SJCRH30 (cell line): ENCODE data around the gene TRPT1. TPM values are rescaled to one million over a fixed set of nuclear protein-coding genes. Genes with fewer than 3 reads are reported as not detected.

Source experiments
- DNase-seq, 2 experiments: peaks; one replicate each; pipeline ENCODE4 v3.0.0-alpha.2; 2015 to 2020
- H3K27ac ChIP-seq: fragments of 250-450 bp; sonication (Bioruptor Pico); 2 replicates; pipeline ENCODE4 v1.5.1; 2020; ENCODE audit warnings: mild to moderate bottlenecking, moderate library complexity
- H3K27me3 ChIP-seq: fragments of 250-450 bp; sonication (Bioruptor Pico); 2 replicates; pipeline ENCODE4 v1.5.1; 2020; ENCODE audit warnings: mild to moderate bottlenecking, moderate library complexity
- H3K36me3 ChIP-seq: fragments of 250-450 bp; sonication (Bioruptor Pico); 2 replicates; pipeline ENCODE4 v1.5.1; 2020; ENCODE audit warnings: mild to moderate bottlenecking, moderate library complexity
- H3K4me1 ChIP-seq: fragments of 250-450 bp; sonication (Bioruptor Pico); 2 replicates; pipeline ENCODE4 v1.5.1; 2020; ENCODE audit warnings: mild to moderate bottlenecking, moderate library complexity
- H3K4me3 ChIP-seq: fragments of 250-450 bp; sonication (Bioruptor Pico); 2 replicates; pipeline ENCODE4 v1.5.1; 2020; ENCODE audit warnings: mild to moderate bottlenecking, moderate library complexity
- H3K9me3 ChIP-seq: fragments of 250-450 bp; sonication (Bioruptor Pico); replicated peaks from 2 replicates; pipeline ENCODE4 v1.5.1; 2020; ENCODE audit warnings: mild to moderate bottlenecking, moderate library complexity
- total RNA-seq: library from RNA; depleted of rRNA; stranded (reverse); fragments of >200 nt; shearing (Covaris generic); gene quantifications from 2 replicates; pipeline ENCODE4 v1.2.3, GENCODE V29; 2014

Gene TRPT1
- total RNA-seq, 1 experiment from 2014 or later: 24.9 TPM

- no peaks in the 10 kb centered on the region for H3K27me3 ChIP-seq
- H3K4me1 ChIP-seq: no peaks in the 10 kb centered on the region; the same call in 1 of the 2 replicates
- DNase-seq: no peak
- H3K36me3 ChIP-seq: peaks cover 2% of the 10 kb centered on the region; the same call in 1 of the 2 replicates
- no peaks in the 10 kb centered on the region for H3K9me3 ChIP-seq
- H3K27ac ChIP-seq: no peak overlapping the region
- no peak overlapping the region for H3K4me3 ChIP-seq
Measured at GRCh38 chr11:64232967-64233315, 7.0 kb upstream of the TRPT1 start.

GRCh38 chr11:64232182-64232966, 6.4 kb upstream of the TRPT1 start:
- Histone ChIP-seq H3K27me3 (no peaks in the 10 kb centered on the region), H3K9me3 (no peaks in the 10 kb centered on the region), H3K36me3 (peaks cover 2% of the 10 kb centered on the region; the same call in 1 of the 2 replicates), H3K4me3 (no peak overlapping the region), H3K27ac (no peak overlapping the region), H3K4me1 (no peaks in the 10 kb centered on the region; the same call in 1 of the 2 replicates)
- no peak for DNase-seq

- DNase-seq: no peak
- Histone ChIP-seq H3K36me3 (peaks cover 2% of the 10 kb centered on the region; the same call in 1 of the 2 replicates), H3K4me3 (no peak overlapping the region), H3K9me3 (no peaks in the 10 kb centered on the region), H3K4me1 (no peaks in the 10 kb centered on the region; the same call in 1 of the 2 replicates), H3K27ac (no peak overlapping the region), H3K27me3 (no peaks in the 10 kb centered on the region)
Measured at GRCh38 chr11:64231546-64231945, 5.6 kb upstream of the TRPT1 start.

GRCh38 chr11:64230985-64231365, 5.0 kb upstream of the TRPT1 start:
- no peak overlapping the region for H3K4me3 ChIP-seq
- H3K9me3 ChIP-seq: no peaks in the 10 kb centered on the region
- H3K36me3 ChIP-seq: no peaks in the 10 kb centered on the region
- no peaks in the 10 kb centered on the region; the same call in 1 of the 2 replicates for H3K4me1 ChIP-seq
- no peak for DNase-seq
- no peaks in the 10 kb centered on the region for H3K27me3 ChIP-seq
- H3K27ac ChIP-seq: no peak overlapping the region

GRCh38 chr11:64230171-64230984, 4.4 kb upstream of the TRPT1 start, which contains the start of gene DNAJC4:
DNAJC4 (plus strand) TSS chr11:64230548; CDS start chr11:64230855, 307 bp downstream.
- H3K27me3 ChIP-seq: no peaks in the 10 kb centered on the region
- H3K27ac ChIP-seq: no peak within 1 kb of the TSS
- no peak for DNase-seq
- H3K9me3 ChIP-seq: no peaks in the 10 kb centered on the region
- no peak within 1 kb of the TSS for H3K4me3 ChIP-seq
- H3K4me1 ChIP-seq: no peaks in the 10 kb centered on the region; the same call in 1 of the 2 replicates
- H3K36me3 ChIP-seq: no peaks in the 10 kb centered on the region

GRCh38 chr11:64229744-64230170, 3.8 kb upstream of the TRPT1 start:
- DNase-seq: no peak
- Histone ChIP-seq H3K4me1 (peaks cover 2% of the 10 kb centered on the region), H3K27ac (no peak overlapping the region), H3K27me3 (no peaks in the 10 kb centered on the region), H3K9me3 (no peaks in the 10 kb centered on the region), H3K4me3 (no peak overlapping the region), H3K36me3 (no peaks in the 10 kb centered on the region)

- no peak for DNase-seq
- Histone ChIP-seq H3K4me1 (peaks cover 4% of the 10 kb centered on the region), H3K36me3 (no peaks in the 10 kb centered on the region), H3K4me3 (no peak overlapping the region), H3K27ac (no peak overlapping the region), H3K27me3 (no peaks in the 10 kb centered on the region), H3K9me3 (no peaks in the 10 kb centered on the region)
Measured at GRCh38 chr11:64229090-64229743, 3.2 kb upstream of the TRPT1 start.

GRCh38 chr11:64227405-64227956, 1.5 kb upstream of the TRPT1 start:
- H3K36me3 ChIP-seq: no peaks in the 10 kb centered on the region; the same call in 1 of the 2 replicates
- peak overlapping the region; percentile 69 for H3K4me3 ChIP-seq
- H3K9me3 ChIP-seq: no peaks in the 10 kb centered on the region
- no peak overlapping the region; the same call in 1 of the 2 replicates for H3K27ac ChIP-seq
- peaks cover 6% of the 10 kb centered on the region for H3K4me1 ChIP-seq
- no peaks in the 10 kb centered on the region for H3K27me3 ChIP-seq
- no peak for DNase-seq

GRCh38 chr11:64226507-64227051, 593 bp upstream of the TRPT1 start:
- H3K27me3 ChIP-seq: no peaks in the 10 kb centered on the region
- H3K9me3 ChIP-seq: no peaks in the 10 kb centered on the region
- no peaks in the 10 kb centered on the region; the same call in 1 of the 2 replicates for H3K36me3 ChIP-seq
- H3K27ac ChIP-seq: peak overlapping the region; percentile 80
- peak overlapping the region; percentile 69 for H3K4me3 ChIP-seq
- DNase-seq: peak; percentile 67 to 69
- peaks cover 6% of the 10 kb centered on the region for H3K4me1 ChIP-seq

GRCh38 chr11:64224891-64225607, 937 bp downstream of the TRPT1 start:
- no peak for DNase-seq
- Histone ChIP-seq H3K4me1 (peaks cover 6% of the 10 kb centered on the region), H3K27ac (peak overlapping the region; percentile 80), H3K27me3 (no peaks in the 10 kb centered on the region), H3K36me3 (no peaks in the 10 kb centered on the region; the same call in 1 of the 2 replicates), H3K4me3 (peak overlapping the region; percentile 69), H3K9me3 (no peaks in the 10 kb centered on the region)

GRCh38 chr11:64224151-64224890, 1.7 kb downstream of the TRPT1 start:
- DNase-seq: no peak
- Histone ChIP-seq H3K27ac (no peak overlapping the region; the same call in 1 of the 2 replicates), H3K27me3 (no peaks in the 10 kb centered on the region), H3K9me3 (no peaks in the 10 kb centered on the region), H3K4me3 (peak overlapping the region; percentile 69), H3K4me1 (peaks cover 6% of the 10 kb centered on the region), H3K36me3 (no peaks in the 10 kb centered on the region; the same call in 1 of the 2 replicates)

GRCh38 chr11:64223001-64223651, 2.9 kb downstream of the TRPT1 start:
- DNase-seq: peak in 1 of 2 experiments; percentile 42
- no peaks in the 10 kb centered on the region for H3K27me3 ChIP-seq
- H3K27ac ChIP-seq: no peak overlapping the region
- no peak overlapping the region for H3K4me3 ChIP-seq
- H3K36me3 ChIP-seq: no peaks in the 10 kb centered on the region; the same call in 1 of the 2 replicates
- no peaks in the 10 kb centered on the region for H3K9me3 ChIP-seq
- H3K4me1 ChIP-seq: peaks cover 6% of the 10 kb centered on the region

GRCh38 chr11:64222651-64223000, 3.4 kb downstream of the TRPT1 start:
- Histone ChIP-seq H3K27me3 (no peaks in the 10 kb centered on the region), H3K9me3 (no peaks in the 10 kb centered on the region), H3K27ac (no peak overlapping the region), H3K4me3 (no peak overlapping the region), H3K4me1 (peaks cover 6% of the 10 kb centered on the region), H3K36me3 (no peaks in the 10 kb centered on the region; the same call in 1 of the 2 replicates)
- DNase-seq: no peak
